GM19397 (cell line): ENCODE results near the gene TOM1.
"Not testable (repeated sequence)": the region's sequence is repeated elsewhere in the genome, so short reads cannot be mapped to it uniquely, and the experiment has no call there.

ENCODE experiments used
- ATAC-seq: cut with Tn5 transposase; IDR thresholded peaks from one replicate; pipeline ENCODE4 v1.9.1; 2021; ENCODE audit warnings: mild to moderate bottlenecking, moderate library complexity; ENCODE audit not compliant: unreplicated experiment

Gene TOM1

GRCh38 chr22:35390933-35391332 is 91.2 kb downstream of the TOM1 start:
- ATAC-seq, result no peak

- no peak for ATAC-seq
Observed at GRCh38 chr22:35392357-35392756, 92.7 kb downstream of the TOM1 start.

GRCh38 chr22:35393116-35394010 is 93.7 kb downstream of the TOM1 start:
- no peak for ATAC-seq

DNA sequence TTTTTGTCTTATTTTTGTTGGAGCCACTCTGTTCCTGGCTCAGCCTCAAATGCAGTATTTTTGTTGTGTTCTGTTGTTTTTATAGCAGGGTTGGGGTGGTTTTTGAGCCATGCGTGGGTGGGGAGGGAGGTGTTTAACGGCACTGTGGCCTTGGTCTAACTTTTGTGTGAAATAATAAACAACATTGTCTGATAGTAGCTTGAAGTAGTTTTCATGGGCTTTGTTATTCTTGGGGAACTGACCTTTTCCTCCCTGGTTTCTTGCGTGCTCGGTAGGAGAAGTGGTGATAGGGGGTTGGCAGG is 94.3 kb downstream of the TOM1 start:
- no peak for ATAC-seq

DNA sequence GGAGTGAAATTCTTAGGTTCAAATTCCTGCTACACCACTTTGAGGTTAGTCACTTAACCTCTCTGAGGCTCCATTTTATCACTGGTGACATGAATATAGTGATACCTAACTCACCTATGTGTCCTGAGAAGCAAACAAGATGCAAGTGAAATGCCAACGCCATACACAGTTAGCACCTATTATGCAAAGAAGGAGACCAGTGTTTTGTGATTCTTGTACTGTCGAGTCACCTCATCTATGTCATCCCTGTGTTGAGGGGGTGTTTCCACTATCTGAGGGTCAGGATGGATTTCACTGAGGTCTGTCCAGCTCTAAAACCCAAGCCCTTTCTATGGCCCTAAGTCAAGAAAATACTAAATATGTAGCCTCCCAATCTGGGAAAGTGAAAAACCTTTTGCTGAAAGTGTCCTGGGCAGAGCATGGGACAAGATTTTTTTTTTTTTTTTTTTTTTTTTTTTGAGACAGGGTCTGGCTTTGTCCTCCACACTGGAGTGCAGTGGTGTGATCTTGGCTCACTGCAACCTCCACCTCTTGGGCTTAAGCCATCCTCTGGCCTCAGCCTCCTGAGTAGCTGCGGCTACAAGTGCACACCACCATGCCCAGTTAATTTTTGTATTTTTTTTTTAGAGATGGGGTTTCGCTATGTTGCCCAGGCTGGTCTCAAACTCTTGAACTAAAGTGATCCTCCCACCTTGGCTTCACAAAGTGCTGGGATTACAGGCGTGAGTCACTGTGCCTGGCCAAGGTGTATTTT is 95.3 kb downstream of the TOM1 start:
- no peak for ATAC-seq

GRCh38 chr22:35396622-35397021 is 96.9 kb downstream of the TOM1 start:
- not testable (repeated sequence) for ATAC-seq

- no peak for ATAC-seq
Observed at GRCh38 chr22:35397095-35397904, 97.6 kb downstream of the TOM1 start.
